Measurements from ENCODE around the gene NHS. TPM values are rescaled to one million over a fixed set of nuclear protein-coding genes. Genes with fewer than 3 reads are reported as not detected.
"Not testable (repeated sequence)": the region's sequence is repeated elsewhere in the genome, so short reads cannot be mapped to it uniquely, and the experiment has no call there.

NHS gene
- total RNA-seq, 1 donor from 2014 or later = 3.5 TPM

DNA sequence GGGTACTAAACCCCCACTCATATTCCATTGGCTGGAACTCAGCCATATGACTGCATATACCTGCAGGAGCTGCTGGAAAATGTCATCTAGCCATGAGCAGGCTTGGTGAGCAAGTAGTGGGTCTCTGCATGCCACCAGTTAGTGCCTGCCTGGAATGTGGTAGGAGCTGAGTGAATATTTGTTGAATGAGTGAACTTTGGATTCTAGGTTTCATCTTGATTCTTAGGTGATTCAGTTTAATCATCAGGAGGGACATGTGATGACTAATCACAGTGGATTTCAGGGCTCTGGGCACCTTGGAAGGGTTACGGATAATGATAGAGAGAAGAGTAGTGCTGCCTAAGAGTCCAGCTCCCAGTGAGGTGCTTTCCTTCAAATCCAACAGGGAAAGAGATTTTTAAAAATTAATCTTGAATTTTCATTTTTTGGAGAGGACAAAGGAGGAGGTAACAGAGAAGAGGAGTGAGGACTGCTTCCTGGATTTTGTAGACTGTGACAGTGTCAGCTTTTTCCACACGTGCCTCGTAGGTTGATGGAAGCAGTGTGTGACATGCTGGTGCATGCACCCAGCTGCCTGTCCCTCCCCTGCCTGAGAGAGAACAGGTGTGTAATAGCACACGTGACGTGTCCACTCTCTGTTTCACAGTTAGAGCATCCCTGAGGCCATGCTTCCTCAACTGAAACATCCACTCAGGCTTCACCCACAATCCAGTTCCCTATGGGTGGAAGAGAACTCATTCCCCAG, 30.4 kb downstream of the NHS start:
- DNase-seq = no peak

DNA sequence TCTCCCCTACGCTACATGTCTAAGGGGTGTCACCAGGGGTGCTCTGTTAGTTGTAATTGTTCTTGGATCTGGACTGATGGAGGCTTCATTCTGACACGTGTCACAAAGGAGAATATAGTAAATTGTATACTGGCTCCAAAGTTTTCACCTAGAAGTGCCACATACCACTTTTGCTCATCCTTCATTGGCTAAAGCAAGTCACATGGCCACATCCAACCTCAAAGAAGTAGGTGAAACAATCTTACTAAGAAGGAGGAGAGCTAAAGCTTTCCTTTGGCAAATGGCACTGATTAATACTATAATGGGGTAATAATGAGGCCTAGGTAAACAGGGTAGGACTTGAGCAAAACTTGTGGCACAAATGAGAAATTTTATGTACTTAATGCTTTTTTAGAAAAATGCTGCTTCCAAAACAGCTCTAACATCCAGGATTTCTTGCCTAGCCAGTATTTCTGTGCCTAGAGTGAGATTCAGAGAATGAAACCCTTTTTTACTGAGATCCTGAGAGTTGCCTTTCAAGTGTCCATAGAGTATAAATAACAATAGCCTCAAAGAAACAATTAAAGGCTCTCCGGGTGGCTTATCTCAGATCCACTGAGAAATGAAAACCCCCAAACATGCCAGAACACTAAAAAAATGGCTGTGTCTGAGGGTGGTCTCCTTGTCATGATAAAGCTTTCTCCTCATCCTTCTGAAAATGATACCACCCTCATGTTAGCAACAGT, 34.7 kb downstream of the NHS start:
- no peak for DNase-seq

DNA sequence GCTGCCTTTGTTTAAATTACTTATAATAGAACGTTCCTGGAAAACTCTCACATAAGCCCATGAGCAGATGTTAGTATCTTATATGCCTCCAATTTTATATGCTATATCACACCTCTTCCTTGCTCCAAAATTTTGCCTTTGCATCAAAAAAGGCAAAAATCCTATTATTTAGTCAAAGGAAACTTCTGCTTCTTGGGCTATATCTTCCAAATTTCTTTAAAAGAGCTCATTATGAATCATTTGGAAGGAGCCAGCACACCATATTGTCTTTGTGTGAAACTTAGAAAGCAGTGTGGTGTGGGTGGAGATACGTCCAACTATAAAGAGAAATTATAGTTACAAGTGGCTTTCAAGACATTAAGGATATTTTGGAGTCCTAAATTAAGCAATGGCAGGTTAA, 35.7 kb downstream of the NHS start:
- DNase-seq = no peak

DNA sequence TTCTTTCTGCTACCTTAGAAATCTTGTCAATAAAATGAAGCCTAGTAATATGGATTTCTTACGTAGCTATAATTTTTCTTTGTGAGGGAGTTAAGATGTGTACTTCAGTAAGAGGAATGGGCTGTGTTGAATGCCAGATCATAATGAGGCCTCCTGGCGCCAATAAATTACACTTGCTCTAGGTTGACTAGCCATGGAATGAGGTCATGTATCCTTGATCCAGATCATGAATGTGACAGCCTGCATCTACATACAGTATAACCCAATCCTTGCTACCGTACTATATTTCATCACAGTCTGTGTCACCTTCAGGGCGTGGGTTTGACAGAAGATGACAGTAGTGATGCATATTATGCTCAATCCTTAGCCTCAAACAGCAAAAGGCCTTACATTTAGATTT, 36.2 kb downstream of the NHS start:
- no peak for DNase-seq

DNA sequence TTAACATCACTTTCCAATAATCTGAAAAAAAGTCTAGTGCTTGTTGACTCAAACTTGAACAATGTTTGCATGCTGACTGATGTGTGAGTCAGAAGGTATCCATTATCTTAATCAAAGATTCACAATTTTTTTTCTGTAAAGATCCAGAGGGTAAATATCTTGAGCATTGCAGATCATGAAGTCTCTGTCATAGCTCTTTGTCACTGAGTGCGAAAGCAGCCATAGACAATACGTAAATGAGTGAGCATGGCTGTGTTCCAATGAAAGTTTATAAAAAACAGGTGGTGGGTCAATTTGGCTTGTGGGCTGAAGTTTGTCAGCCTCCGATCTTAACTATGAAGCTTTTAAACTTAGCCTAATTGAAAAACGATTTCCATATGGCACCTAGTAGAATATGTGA, 37.7 kb downstream of the NHS start:
- no peak for DNase-seq

DNA sequence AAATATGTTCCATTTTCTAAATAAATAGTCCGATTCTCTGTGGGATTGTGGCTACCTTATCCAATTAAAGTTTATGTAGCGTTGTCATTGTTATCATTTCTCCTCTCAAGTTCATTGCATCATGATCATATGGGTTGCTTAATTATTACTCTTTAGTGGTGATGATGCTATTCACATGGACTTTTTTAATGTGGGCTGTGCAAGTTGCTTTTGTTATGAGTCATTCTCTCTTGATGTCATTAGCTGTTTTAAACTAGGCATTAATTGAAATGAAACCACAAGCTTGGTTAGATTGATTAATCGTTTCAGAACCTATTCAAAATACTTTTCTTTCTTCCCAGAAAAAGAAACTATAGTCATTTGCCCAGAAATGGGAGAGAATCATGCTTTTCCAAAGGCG, 38.2 kb downstream of the NHS start:
- no peak for DNase-seq

DNA sequence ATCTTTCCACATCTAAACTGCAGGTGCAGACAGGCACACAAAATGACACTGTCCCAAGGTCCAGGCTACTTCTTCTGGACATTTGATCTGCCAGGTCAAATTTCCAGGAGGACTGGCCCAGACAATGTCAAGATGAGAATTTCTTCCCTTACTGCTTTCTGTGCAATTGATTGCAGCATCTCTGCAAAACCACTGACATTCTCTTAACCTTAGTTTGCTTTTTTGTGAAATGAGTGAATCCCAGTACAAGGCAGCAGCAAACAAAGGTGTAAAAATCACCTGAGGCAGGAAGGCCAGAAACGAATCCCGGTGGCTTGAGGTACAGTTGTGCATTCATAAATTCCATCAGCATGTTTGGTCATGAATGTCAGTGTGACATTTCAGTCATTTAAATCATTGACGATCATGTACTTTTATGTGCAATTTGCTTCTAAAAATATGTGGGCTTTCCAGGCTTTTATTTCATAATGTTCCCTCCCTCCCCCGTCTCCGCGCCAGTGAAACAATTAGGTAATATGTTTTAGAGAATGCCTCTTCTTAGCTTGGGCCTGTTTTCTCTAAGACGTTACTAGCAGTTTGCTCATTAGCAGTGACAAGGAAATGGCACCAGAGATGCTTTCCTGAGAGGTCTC, 39.1 kb downstream of the NHS start:
- DNase-seq = no peak

DNA sequence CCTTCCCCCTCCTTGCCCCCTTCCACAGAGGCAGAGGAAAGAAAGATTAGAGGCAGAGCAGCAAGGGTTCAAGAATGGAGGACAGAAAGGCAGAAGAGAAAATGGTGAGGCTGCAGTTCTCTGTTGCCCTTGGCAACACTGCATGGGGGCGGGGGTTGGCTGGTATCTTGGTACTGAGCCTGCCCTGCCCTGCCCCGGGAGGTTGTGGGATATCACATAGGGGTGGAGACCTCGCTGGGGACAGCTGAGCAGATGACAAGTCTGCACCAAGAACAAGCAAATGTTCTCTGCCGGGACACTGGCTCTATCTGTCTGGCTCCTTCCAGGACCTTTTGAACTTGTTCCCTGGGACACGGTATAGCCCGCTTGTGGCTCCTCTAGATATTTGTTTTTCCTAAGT, 39.8 kb downstream of the NHS start:
- DNase-seq = peak; percentile 59

DNA sequence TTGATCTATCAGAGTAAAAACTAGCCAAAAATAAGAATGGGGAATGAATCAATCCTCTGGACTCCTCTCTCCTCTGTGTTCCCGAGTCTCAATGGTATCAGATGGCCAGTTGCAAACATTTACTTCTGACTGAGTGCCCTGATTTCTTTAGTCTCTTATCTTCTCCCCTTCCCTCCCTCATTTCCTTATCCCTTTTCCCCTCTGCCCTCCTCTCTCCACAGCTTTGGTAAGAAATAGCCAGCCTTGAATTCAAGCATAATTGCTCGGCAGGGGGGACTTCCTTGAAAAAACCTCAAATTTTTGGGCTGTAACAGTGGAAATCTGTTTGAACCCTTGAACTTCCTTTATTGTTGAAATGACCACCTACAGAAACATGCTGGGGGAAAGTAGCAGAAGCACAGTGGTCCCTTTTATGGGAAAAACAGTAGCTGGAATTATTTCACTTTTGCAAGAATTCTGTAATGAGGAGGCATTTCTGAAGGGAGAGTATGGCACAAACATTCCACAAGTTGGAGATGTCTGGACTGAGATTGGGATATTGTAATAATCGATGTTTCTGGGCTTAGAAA, 40.3 kb downstream of the NHS start:
- no peak for DNase-seq

DNA sequence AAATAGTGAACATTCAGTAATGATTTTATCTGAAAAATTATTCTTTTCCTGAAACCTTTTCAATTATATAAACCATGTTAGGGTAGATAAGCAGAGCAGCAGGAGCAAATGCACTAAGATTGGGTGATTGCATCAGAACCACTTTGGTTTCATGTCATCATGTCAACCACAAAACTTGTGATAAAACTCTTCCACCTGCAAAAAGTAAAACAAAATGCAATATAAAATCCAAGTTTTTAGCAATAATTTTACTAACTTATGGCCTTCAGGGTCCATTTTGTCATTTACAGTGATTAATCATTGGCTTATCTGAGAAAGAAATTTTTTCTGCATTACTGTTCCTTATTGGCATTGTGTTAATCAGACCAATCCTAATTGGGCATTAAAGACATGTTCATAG, 42.4 kb downstream of the NHS start:
- no peak for DNase-seq

DNA sequence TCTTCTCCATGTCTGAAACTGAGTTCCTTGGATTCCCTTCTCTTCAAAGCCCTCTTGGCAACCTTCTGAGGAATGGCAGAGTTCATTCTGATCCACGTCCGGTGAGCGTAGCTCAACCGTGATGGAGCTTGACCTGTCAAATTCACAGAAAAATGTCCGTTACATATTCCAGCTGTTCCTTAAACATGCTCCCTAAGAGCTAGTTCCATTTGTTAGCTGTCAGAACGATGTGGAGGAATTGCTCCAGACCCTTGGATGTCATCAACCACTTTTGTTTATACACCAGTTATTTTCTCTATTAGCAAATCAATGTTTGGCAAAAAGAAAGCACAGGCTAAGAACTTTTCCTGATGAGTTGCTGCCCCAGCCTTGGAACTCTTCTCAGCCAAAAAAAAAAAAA, 50.1 kb downstream of the NHS start:
- peak; percentile 50 for DNase-seq

DNA sequence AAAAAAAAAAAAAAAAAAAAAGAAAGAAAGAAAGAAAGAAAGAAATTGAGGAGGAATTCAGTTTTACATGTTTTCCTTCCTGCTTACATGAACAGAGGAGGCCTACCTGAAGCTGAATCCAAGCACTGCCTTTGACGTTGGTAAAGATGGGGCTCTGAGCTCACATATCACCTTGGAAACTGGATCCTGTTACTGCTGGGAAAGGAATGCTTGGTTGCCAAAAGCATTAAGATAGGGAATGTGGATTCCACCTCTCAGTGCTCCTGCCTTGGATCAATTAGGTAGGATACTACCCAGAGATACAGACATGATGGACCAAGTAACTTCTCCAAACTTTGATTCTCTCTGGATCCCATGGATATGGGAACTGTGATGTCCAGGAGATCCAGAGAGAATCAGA, 50.6 kb downstream of the NHS start:
- no peak for DNase-seq

DNA sequence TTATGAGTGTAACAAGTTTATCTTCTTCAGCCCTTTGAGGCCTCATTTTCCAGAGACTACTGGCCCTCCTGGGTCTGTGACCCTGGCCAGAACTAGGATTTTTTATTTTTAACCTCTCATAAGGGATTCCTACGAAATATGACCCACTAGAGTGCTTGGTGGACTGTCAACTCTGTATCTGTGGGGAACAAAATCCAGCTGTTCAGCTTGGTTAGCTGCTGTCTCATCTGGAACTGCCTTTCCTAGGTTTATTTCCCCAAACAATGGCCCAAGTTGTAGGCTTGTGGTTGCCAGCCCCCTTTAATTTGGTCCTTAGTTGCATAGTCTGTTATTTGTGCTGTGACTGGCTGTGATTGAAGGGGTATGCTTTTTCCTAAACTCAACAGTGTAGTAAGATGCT, 56.2 kb downstream of the NHS start:
- no peak for DNase-seq

DNA sequence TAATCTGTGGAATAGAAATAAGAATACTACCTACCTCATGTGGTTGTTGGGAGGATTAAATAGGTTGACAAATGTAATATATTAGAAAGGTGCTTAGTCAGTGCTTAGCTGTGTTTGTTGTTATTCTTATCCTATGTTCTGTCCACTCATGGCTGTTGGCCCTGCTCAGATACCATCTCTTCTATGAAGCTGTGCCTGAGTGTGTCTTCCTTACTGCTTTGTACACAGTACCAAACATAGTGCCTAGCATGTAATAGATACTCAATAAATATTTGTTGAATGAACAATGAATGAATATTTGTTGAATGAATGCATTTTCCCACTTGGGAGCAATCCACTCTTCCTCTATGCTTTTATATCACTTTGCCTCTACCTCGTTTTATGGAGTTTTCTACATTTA, 57.2 kb downstream of the NHS start:
- DNase-seq = no peak

DNA sequence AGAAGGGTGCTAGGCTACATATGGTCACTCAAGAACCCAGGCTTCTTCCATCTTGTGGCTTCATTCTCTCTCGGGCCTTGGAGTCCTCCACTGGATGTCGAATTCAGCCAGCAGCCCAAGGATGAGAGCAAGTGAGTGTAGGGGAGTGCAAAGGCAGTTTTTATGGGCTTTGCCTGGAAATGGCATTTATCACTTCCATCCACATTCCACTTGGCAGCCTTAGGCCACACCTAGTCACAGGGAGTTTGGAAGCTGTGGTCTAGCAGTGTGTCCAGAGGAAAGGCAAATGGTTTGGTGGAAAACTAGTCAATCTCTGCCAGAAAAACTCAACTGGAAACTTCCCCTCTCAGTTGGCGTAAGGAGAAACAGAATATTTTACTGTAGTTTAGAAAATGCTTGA, 59.0 kb downstream of the NHS start:
- DNase-seq = no peak

DNA sequence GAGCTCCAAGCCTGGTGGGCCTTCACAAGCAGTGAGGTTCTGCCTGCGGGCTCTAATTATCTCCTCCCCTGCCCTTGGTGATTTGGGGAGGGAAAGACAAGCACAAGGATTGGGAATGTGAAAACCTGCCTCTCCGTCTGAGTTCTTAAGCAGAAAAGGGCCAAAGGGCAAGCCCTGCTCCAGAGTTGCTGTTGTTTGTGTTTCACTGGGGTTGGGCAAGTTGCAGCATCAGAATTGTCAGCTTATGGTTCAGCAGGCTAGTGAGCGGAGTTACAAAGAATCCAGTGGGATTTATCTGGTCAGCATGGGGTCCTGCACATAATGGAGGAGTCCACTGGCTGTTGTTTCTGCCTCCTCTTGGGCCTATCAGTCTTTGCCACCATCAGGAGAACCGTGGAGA, 60.5 kb downstream of the NHS start:
- DNase-seq = no peak

DNA sequence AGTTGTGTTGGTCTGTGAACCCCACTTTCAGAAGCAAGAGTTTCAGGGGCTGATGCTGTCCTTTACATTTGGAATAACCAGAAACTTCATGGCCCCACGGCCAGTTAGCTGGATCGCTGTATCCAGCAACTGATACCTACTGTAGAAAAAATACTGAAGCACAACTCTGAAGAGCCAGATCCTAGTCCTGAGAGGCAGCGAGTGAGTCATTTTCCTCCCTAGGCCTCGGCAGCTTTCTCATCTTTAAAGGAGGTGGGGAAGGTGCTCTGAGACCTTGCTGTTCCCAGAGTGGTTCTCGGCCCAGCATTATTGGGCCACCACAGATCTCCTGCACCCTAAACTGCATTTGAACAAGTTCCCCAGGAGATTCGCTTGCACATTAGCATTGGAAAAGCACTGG, 63.2 kb downstream of the NHS start:
- DNase-seq = no peak

DNA sequence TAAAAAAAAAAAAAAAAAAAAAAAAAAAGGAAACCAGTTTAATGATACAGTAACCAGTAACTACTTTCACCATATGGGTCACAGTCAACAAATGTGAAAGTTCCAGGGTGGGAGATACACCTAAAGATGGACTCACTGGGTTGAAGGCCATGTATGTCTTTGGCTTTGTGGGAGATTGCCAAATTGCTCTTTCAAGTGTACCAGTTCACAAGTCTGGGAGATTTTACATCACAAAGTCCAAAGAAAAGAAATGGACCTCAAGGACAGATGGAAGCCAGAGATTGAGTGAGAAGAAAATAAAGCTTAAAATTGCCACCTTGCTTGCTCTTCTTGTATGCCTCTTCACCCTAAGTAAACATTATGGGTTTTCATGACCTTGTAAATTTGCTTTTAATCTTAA, 65.3 kb downstream of the NHS start:
- DNase-seq = no peak

DNA sequence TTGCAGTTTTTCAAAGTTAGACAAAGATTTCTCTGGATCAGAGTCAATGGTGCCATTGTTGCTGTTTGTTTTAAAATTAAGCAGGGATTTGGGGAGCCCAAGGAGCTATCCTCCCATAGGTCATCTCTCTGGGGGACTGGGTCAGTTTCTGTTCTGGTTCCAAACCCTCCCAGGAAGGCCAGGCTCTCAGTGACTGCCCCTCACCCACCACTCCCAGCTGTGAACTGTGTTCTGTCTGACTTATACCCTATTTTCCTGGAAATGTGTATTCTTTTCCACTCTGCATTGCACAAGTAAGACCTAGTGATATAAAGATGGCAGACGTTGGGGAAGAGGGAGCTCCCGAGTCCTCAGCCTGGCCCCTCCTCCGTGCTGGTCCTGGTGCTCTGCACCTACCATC, 65.8 kb downstream of the NHS start:
- no peak for DNase-seq

DNA sequence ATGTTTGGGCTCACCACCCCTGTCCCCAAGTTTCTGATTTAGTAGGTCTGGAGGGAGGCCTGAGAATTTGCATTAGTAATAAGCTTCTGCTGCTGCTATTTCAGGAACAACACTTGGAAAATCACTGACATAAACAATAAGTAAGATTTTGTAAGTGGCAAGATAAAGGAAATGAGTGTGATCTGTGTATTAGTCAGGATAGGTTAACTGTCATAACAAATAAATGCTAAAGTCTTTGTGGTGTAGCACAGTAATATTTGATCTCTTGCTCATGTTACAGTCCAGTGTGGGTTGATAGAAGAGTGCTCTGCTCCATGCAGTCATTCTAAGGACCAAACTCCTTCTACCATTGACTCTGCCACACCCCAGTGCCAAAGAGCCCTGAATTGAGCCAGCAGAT, 67.0 kb downstream of the NHS start:
- DNase-seq = no peak

DNA sequence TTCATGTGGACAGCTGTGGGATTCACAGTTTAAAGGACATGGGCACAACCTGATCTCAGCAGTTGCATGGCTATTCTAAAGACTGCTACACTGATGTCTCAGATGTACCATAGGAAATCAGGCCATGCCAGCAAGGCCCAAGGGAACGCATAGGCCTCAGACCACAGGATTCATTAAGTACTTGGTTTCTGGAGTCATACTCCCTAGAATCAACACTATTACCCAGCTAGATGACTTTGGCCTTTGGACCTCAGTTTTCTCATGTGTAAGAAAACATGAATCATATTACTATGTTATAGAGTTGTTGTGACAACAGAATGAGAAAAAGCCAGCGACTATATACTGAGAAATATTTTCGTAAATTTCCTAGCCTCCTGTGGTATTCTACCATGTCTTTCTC, 67.9 kb downstream of the NHS start:
- no peak for DNase-seq

DNA sequence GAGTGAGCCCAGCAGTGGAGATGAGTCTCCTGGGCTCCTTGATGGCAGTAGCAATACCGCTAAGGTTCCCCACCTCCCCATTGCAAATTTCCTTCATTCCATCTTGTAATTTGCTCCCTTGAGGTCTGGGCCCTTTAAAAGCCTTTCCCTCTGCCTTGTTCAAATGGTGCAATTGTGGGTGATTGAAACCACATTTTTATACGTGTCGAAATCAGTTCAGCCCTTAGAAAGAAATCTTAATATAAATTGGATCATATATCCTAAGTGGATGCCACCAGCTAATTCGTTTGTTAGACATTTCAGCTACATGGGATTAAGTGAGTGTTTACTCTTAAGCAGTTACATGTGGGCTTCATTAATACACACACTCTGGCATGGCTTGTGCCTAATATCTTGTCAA, 68.6 kb downstream of the NHS start:
- no peak for DNase-seq

DNA sequence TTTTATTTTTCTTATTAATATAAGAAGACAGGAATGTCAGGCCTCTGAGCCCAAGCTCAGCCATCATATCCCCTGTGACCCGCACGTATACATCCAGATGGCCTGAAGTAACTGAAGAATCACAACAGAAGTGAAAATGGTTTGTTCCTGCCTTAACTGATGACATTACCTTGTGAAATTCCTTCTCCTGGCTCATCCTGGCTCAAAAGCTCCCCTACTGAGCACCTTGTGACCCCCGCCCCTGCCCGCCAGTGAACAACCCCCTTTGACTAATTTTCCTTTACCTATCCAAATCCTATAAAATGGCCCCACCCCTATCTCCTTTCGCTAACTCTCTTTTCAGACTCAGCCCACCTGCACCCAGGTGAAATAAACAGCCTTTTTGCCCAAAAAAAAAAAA, 71.3 kb downstream of the NHS start:
- DNase-seq = not testable (repeated sequence)

DNA sequence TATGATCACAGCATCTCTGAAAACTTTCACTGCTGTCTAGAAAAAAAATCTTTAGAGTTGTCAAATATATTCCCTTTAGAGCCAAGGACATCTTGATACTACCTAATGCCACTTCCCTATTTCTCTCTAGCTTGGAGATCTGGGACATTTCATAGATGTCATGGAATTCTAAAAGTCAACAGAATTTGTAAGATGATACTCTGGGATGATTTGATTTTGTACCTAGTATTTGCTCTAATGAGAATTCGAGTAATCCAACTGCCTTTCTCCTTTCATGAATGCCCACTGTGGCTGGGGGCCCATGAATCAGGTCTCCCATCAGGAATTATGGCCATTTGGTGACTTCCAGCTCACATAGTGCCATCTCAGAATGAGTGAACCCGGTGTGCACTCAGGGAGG, 73.2 kb downstream of the NHS start:
- DNase-seq = no peak
